SH-SY5Y (cell line): ENCODE results near the gene SAMD4B.

ENCODE experiments used
- GATA2 ChIP-seq: IDR thresholded peaks from 2 replicates; pipeline ENCODE4 v1.6.1; 2011; ENCODE audit warnings: mild to moderate bottlenecking, low read depth, low read length
- GATA3 ChIP-seq: IDR thresholded peaks from 2 replicates; pipeline ENCODE4 v1.6.1; 2011; ENCODE audit warnings: low read depth, mild to moderate bottlenecking, low read length, moderate library complexity

DNA sequence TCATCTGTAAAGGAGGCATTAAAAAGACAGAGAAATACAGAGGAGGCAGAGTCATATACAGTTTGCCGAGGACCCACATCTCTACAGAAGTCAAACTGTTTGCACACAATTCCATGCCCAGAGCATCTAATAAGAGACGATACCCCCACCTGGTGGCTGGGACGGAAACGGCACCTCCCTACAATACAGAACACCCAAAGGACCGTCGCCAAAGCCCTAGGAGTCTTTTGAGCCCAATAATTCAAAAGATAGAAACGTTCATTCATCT lies 69.5 kb downstream of the SAMD4B start:
- TF ChIP-seq GATA2 = no peak
- no peak for TF ChIP-seq GATA3
